Effector memory CD4-positive, alpha-beta T cell (primary cell): ENCODE results near the gene C1GALT1C1.
"Not testable (repeated sequence)": the region's sequence is repeated elsewhere in the genome, so short reads cannot be mapped to it uniquely, and the experiment has no call there.

Source experiments
- DNase-seq, 3 donors: peaks; one replicate each; pipeline ENCODE4 v3.0.0-alpha.2; 2020
- H3K27ac ChIP-seq: 2 replicates; pipeline ENCODE4 v1.7.0; 2013; ENCODE audit warnings: mild to moderate bottlenecking, low read length, moderate library complexity; ENCODE audit not compliant: insufficient read depth, poor library complexity, severe bottlenecking
- H3K27me3 ChIP-seq: replicated peaks from 2 replicates; pipeline ENCODE4 v1.7.0; 2013; ENCODE audit warnings: mild to moderate bottlenecking, low read length; ENCODE audit not compliant: insufficient read depth, control insufficient read depth, poor library complexity, severe bottlenecking
- H3K36me3 ChIP-seq: 2 replicates; pipeline ENCODE4 v1.7.0; 2013; ENCODE audit warnings: mild to moderate bottlenecking, low read length, moderate library complexity; ENCODE audit not compliant: control insufficient read depth, insufficient read depth
- H3K4me1 ChIP-seq: 2 replicates; pipeline ENCODE4 v1.7.0; 2013; ENCODE audit warnings: low read length, mild to moderate bottlenecking; ENCODE audit not compliant: control insufficient read depth, insufficient read depth, poor library complexity, severe bottlenecking
- H3K4me3 ChIP-seq: 2 replicates; pipeline ENCODE4 v1.7.0; 2013; ENCODE audit warnings: low read length, low read depth, mild to moderate bottlenecking; ENCODE audit not compliant: insufficient read depth, poor library complexity, severe bottlenecking
- H3K9me3 ChIP-seq: 2 replicates; pipeline ENCODE4 v1.7.0; 2013; ENCODE audit warnings: mild to moderate bottlenecking, low read length, moderate library complexity; ENCODE audit not compliant: control insufficient read depth
- total RNA-seq, 3 donors: gene quantifications; one replicate each; lab custom pipeline; 2026; lab: John Stamatoyannopoulos, UW

C1GALT1C1 gene
- 4.1 to 5.4 (median 5.2) reads per million in 3 donors for total RNA-seq

DNA sequence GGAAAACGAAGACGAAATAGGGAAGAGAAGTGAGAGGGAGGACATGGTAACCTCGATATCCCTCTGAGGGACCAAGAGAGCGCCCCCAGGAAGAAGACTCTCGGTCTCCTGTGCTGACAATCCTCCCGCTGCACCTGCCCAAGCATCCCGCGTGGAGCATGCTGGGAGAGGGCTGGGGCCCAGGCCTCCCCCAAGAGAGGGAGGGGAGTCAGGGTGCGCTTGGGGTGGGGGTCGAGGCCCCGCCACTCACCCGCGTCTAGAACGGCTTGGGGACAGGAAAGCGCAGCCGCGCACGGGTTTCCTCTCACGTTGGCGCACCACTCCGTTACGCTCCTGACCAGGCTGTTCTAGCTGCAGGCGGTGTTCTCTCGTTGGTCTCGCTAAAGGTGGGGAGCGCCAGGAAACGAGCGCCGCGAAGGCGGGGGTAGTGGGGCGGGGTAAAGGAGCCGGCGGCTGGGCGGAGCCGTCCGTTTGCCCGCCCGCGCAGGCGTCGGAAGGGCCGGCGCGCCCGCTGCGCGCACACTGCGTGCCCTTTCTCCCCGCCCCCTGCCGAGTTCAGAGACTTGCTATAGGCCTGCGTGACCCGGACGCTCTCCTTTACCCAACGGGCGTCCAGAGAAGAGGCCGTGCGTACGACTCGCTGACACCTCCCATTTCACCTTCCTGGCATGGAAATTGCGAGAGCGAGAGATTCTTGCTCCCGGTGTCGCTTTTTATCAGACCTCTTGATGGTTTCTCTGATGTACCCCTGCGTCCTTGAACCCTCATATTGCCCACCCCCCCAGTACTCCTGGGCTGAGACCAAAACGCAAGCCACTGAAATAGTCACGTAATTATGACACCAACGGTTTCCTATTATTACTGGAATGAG, at the start of gene C1GALT1C1:
Gene C1GALT1C1 (minus strand): TSS at position 388 of the 871 bp plus-strand sequence. CDS start 2,888 bp downstream, outside the sequence.
- Histone ChIP-seq H3K4me1 (no peaks in the 10 kb centered on the region), H3K4me3 (peak within 1 kb of the TSS; percentile 57), H3K27ac (peak within 1 kb of the TSS; percentile 86), H3K27me3 (no peaks in the 10 kb centered on the region), H3K36me3 (no peaks in the 10 kb centered on the region), H3K9me3 (no peaks in the 10 kb centered on the region)
- peak; percentile 83 to 88 (median 86) for DNase-seq

DNA sequence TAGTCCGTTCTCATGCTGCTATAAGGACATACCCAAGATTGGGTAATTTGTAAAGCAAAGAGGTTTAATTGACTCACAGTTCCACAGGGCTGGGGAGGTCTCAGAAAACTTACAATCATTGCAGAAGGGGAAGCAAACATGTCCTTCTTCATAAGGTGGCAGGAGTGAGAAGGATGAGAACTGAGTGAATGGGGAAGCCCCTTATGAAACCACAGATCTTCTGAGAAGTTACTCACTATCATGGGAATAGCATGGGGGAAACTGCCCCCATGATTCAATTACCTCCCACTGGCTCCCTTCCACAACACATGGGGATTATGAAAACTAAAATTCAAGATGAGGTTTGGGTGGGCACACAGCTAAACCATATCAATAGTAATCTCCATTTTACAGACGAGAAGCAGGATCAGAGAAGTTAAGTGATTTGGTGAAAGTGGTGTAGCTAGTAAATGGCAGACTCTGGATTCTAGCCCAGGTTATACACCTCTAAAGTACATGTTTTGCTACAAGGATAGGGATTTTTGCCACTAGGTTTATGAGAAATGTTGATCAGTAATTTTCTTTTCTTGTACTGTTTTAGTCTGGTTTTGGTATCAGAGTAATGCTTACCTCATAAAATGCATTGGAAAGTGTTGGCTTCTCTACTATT, 47.3 kb upstream of the C1GALT1C1 start:
- Histone ChIP-seq H3K36me3 (no peaks in the 10 kb centered on the region), H3K4me3 (no peak overlapping the region), H3K4me1 (no peaks in the 10 kb centered on the region), H3K27me3 (no peaks in the 10 kb centered on the region), H3K27ac (no peak overlapping the region), H3K9me3 (no peaks in the 10 kb centered on the region)
- DNase-seq = no peak

DNA sequence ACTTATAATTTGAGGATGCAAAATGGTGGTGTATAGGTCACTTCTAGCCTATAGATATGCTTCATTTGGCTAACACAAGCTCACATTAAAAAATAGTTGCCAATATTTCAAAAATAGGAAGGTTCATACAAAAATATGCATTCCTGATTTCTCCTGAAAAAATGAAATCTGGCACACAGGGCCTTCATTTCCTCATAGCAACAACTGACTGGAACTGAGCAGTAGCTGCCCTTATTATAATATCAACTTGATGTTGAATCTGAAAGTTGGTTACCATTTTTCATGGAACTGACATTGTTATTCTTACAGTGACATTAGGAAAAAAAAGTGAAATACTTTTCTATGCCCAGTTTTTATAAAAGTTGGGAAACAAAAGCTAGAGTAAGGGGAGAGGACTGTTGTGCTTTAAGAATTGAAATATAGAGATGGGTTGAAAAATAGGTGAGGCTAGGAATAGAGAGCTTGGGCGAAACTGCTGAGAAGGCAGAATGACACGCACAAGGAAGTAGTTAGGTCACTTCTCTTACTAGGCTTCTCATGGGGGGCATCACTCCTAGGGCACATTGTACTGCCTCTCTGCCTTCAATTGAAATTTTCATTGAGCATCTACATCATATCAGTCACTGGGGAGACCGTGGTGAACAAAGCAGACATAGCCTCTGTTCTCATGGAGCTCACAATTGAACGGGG, 43.1 kb upstream of the C1GALT1C1 start:
- H3K27me3 ChIP-seq = no peaks in the 10 kb centered on the region
- H3K4me3 ChIP-seq = no peak overlapping the region
- no peak overlapping the region for H3K27ac ChIP-seq

DNA sequence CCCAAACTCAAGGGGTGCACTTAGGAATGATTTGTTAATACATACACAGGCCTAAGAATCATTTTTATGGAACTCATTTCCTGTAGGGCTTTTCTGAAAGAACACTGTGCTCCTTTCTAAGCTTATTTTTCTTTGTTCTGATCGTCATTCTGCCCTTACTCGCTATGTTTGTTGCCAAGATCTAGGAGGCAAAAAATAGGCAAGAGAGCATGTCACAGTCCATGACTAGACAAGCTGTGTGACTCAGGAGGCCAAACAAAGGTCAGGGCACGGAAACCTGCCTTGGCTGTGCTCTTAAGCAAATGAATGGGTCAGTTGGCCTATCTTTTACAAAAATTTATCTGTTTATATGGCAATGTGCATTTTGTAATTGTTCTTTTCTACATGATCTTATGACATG, 42.5 kb upstream of the C1GALT1C1 start:
- no peaks in the 10 kb centered on the region for H3K9me3 ChIP-seq
- DNase-seq = no peak
- H3K27ac ChIP-seq = no peak overlapping the region
- no peaks in the 10 kb centered on the region for H3K36me3 ChIP-seq
- H3K27me3 ChIP-seq = no peaks in the 10 kb centered on the region
- H3K4me3 ChIP-seq = no peak overlapping the region
- H3K4me1 ChIP-seq = no peaks in the 10 kb centered on the region

More for the DNA sequence above, 43.1 kb upstream of the C1GALT1C1 start:
- no peaks in the 10 kb centered on the region for H3K4me1 ChIP-seq
- H3K36me3 ChIP-seq = no peaks in the 10 kb centered on the region
- no peak for DNase-seq
- no peaks in the 10 kb centered on the region for H3K9me3 ChIP-seq

DNA sequence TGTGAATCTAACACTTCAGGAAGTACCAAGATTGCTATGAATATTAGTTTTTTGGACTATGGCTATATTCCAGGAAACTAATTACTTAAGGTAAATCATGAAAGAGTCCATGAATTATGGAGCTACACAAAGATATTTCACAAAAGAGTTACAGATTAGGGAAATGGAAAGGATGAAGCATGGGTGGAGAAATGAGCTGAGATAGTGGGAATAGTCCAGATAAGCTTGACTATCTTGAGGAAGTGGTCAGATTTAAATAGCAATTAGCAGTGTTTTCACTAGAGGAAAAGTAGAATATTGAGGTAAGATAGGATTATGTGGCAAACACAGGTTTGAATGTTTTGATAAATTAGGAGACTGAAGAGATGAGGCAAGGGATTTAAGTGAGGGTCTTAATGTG, 42.1 kb upstream of the C1GALT1C1 start:
- Histone ChIP-seq H3K27ac (no peak overlapping the region), H3K27me3 (no peaks in the 10 kb centered on the region), H3K36me3 (no peaks in the 10 kb centered on the region), H3K4me3 (no peak overlapping the region), H3K9me3 (no peaks in the 10 kb centered on the region), H3K4me1 (no peaks in the 10 kb centered on the region)
- no peak for DNase-seq

DNA sequence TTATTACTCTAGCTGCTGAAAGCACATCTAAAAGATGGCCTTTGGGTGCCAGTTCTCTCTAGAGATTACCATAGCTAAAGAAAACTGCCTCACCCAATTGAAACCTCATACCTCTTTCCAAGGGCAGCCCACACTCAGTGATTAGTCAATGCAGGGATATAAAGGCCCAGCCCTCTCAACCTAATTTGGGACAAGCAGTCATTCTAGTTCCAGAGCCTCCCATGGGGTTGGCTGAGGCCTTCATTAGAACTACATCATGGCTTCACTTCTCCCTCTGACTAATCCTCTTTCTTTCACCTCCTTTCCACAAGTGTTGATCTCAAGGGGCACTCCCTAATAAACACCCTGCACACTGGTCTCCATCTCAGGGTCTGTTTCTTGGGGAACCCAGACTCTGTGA, 38.5 kb upstream of the C1GALT1C1 start:
- Histone ChIP-seq H3K36me3 (no peaks in the 10 kb centered on the region), H3K4me3 (no peak overlapping the region), H3K4me1 (no peaks in the 10 kb centered on the region), H3K9me3 (no peaks in the 10 kb centered on the region), H3K27ac (no peak overlapping the region), H3K27me3 (no peaks in the 10 kb centered on the region)
- no peak for DNase-seq

DNA sequence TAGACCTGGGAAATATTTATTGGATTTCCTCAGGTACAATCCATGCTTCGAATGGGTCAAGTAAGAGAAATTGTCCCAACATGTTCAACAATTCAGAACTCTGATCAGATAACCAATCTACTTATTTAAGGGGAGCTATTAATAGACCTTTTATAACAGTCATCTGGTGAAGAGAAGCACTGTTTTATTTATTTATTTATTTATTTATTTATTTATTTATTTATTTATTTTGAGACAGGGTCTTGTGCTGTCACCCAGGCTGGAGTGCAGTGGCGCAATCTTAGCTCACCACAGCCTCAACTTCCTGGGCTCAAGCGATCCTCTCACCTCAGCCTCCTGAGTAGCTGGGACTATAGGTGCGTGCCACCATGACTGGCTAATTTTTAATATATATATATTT, 34.7 kb upstream of the C1GALT1C1 start:
- not testable (repeated sequence) for H3K4me3 ChIP-seq, H3K27me3 ChIP-seq, H3K4me1 ChIP-seq, DNase-seq, H3K36me3 ChIP-seq, H3K27ac ChIP-seq, H3K9me3 ChIP-seq

DNA sequence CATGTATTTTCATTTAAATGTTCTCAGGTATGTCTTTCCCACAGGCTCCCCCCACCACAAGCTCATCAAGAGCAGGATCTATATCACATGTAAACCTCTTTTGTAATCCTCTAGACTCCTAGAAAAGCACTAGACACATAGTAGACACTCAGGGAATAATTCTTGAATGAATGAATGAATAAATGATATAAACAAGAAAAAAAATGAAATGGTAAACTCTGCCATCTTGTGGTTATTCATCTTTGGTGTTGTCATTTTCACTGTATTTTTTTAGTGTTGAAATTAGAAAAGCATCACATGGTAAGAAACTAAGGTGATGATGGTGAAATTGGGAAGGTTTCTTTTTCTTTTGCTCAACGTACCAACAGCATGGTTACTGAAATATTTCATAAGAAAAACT, 34.2 kb upstream of the C1GALT1C1 start:
- DNase-seq = no peak
- Histone ChIP-seq H3K27me3 (no peaks in the 10 kb centered on the region), H3K4me1 (no peaks in the 10 kb centered on the region), H3K9me3 (no peaks in the 10 kb centered on the region), H3K27ac (no peak overlapping the region), H3K36me3 (no peaks in the 10 kb centered on the region), H3K4me3 (no peak overlapping the region)

DNA sequence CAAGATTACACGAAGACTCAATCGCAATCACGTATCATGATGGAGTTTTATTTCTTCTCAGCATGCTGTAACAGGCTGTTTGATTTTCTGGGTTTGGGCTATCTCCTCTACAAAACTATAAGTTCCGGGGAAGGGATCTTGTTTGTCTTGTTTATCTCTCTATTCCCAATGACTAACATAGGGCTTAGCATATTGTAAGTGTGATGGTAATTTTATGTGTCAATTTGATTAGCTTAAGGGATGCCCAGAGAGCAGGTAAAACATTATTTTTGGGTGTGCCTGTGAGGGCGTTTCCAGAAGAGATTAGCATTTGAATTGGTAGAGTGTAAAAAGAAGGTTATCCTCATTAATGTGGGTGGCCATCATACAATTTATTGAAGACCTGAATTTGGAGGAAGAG, 32.8 kb upstream of the C1GALT1C1 start:
- Histone ChIP-seq H3K9me3 (no peaks in the 10 kb centered on the region), H3K4me3 (no peak overlapping the region)
- no peak for DNase-seq

DNA sequence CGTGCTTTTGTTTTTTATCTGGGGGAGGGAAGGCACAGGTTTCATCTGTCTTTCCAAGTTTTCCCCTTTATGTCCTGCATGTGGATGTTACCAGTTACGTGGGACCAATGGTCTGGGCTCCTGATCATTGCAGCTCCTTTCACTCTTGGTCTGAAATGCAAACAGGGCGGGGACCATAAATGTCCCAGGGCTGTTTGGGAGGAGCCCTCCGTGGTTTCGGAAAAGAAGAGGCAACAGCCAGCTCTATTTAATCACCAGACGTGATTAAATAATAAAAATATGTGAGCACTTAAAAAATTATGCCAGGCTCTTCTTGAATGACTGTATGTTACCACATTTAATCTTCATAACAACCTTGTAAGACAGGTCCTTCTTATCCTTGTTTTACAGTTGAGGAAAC, 30.8 kb upstream of the C1GALT1C1 start:
- DNase-seq = no peak
- H3K27ac ChIP-seq = no peak overlapping the region
- no peaks in the 10 kb centered on the region for H3K9me3 ChIP-seq
- H3K36me3 ChIP-seq = no peaks in the 10 kb centered on the region
- no peak overlapping the region for H3K4me3 ChIP-seq
- no peaks in the 10 kb centered on the region for H3K27me3 ChIP-seq
- no peaks in the 10 kb centered on the region for H3K4me1 ChIP-seq

More for the DNA sequence above, 32.8 kb upstream of the C1GALT1C1 start:
- no peaks in the 10 kb centered on the region for H3K27me3 ChIP-seq
- no peak overlapping the region for H3K27ac ChIP-seq
- H3K36me3 ChIP-seq = no peaks in the 10 kb centered on the region
- no peaks in the 10 kb centered on the region for H3K4me1 ChIP-seq
